SK-N-SH (cell line): ENCODE measurements around the gene WWOX.

Source experiments
- CHD2 ChIP-seq: fragments of 150-350 bp; IDR thresholded peaks from 2 replicates; pipeline ENCODE4 v1.6.1; 2018; ENCODE audit warnings: low read length; ENCODE audit not compliant: partially characterized antibody
- CTCF ChIP-seq: fragments of 200-600 bp; sonication (generic); IDR thresholded peaks from 2 replicates; pipeline ENCODE4 v1.6.1; 2017; ENCODE audit warnings: antibody characterized with exemption, mild to moderate bottlenecking, moderate library complexity
- REST ChIP-seq: IDR thresholded peaks from 2 replicates; pipeline ENCODE4 v1.6.1; 2012; ENCODE audit warnings: mild to moderate bottlenecking, low read depth, low read length, moderate library complexity
- SMC3 ChIP-seq: IDR thresholded peaks from 2 replicates; pipeline ENCODE4 v1.6.1; 2012; ENCODE audit warnings: low read depth, low read length, improper control_type of control experiment

GRCh38 chr16:78484509-78485058 is 385.1 kb downstream of the WWOX start:
- TF ChIP-seq REST, result no peak
- no peak for TF ChIP-seq CTCF
- TF ChIP-seq CHD2, result no peak
- TF ChIP-seq SMC3, result no peak
